ENCODE results near the gene PRDM1. TPM values are rescaled to one million over a fixed set of nuclear protein-coding genes. Genes with fewer than 3 reads are reported as not detected.

The PRDM1 gene
- polyA plus RNA-seq, 1 experiment: 4.6 TPM

DNA sequence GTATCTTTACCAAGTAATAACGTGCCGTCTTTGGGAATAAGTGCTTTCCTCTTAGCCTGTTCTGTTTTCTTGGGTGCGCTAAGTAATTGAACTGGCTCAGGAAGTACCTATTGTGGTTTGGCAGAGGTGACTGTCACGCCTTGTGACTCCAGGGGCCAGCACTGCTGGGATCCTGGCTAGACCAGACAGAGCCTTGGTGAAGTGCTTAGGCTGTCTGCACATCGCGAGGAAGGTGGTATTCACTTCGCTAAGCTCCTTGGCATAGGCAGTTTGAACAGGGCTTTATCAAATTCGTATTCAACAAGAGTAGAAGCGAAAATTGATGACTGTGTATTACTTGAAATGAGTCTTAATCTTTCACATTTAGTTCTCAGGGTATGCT, 17.6 kb downstream of the PRDM1 start:
- no peak for DNase-seq (ENCODE audit: low read depth)
- TF ChIP-seq, protein P1, sequence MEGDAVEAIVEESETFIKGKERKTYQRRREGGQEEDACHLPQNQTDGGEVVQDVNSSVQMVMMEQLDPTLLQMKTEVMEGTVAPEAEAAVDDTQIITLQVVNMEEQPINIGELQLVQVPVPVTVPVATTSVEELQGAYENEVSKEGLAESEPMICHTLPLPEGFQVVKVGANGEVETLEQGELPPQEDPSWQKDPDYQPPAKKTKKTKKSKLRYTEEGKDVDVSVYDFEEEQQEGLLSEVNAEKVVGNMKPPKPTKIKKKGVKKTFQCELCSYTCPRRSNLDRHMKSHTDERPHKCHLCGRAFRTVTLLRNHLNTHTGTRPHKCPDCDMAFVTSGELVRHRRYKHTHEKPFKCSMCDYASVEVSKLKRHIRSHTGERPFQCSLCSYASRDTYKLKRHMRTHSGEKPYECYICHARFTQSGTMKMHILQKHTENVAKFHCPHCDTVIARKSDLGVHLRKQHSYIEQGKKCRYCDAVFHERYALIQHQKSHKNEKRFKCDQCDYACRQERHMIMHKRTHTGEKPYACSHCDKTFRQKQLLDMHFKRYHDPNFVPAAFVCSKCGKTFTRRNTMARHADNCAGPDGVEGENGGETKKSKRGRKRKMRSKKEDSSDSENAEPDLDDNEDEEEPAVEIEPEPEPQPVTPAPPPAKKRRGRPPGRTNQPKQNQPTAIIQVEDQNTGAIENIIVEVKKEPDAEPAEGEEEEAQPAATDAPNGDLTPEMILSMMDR (IDR thresholded peaks at IDR 0.05; ENCODE audit: insufficient read depth, low read depth, low read length): no peak
- no peaks in the 10 kb centered on the region for H3K27me3 ChIP-seq (ENCODE audit: control insufficient read depth, insufficient read depth, low read length)
- CTCF ChIA-PET: no interaction called here
- no peak overlapping the region for H3K4me3 ChIP-seq (ENCODE audit: low read depth, low read length)
- H3K36me3 ChIP-seq (ENCODE audit: control insufficient read depth, insufficient read depth, low read length): peaks cover 32% of the 10 kb centered on the region
- POLR2A ChIA-PET: no interaction called here

DNA sequence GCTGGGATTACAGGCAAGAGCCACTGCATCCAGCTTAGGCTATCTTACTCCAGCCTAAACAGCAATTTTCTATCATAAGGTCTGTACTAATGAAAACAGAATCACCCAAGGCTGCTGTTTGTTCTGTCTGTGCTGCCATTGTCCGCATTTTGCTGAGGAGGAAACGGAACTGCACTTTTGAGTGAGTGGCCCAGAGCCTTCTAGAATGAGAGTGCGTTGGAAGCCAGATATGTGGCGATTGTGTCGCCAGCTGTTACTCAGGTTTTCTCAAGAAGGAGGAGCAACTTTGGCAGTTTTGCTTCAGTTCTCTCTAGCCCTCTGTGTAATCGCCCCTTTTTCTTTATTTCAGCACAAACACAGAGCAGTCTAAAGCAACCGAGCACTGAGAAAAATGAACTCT, 18.3 kb downstream of the PRDM1 start:
- no peak overlapping the region for H3K4me3 ChIP-seq (ENCODE audit: low read depth, low read length)
- POLR2A ChIA-PET: no interaction called here
- DNase-seq (ENCODE audit: low read depth): no peak
- CTCF ChIA-PET: no interaction called here
- H3K36me3 ChIP-seq (ENCODE audit: control insufficient read depth, insufficient read depth, low read length): peaks cover 32% of the 10 kb centered on the region
- TF ChIP-seq, protein P1 (IDR thresholded peaks at IDR 0.05; ENCODE audit: insufficient read depth, low read depth, low read length): no peak
- no peaks in the 10 kb centered on the region for H3K27me3 ChIP-seq (ENCODE audit: control insufficient read depth, insufficient read depth, low read length)

DNA sequence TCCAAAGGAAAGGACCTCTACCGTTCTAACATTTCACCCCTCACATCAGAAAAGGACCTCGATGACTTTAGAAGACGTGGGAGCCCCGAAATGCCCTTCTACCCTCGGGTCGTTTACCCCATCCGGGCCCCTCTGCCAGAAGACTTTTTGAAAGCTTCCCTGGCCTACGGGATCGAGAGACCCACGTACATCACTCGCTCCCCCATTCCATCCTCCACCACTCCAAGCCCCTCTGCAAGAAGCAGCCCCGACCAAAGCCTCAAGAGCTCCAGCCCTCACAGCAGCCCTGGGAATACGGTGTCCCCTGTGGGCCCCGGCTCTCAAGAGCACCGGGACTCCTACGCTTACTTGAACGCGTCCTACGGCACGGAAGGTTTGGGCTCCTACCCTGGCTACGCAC, 18.8 kb downstream of the PRDM1 start:
- TF ChIP-seq, protein P1 (IDR thresholded peaks at IDR 0.05; ENCODE audit: insufficient read depth, low read depth, low read length): no peak
- H3K27me3 ChIP-seq (ENCODE audit: control insufficient read depth, insufficient read depth, low read length): no peaks in the 10 kb centered on the region
- peaks cover 32% of the 10 kb centered on the region for H3K36me3 ChIP-seq (ENCODE audit: control insufficient read depth, insufficient read depth, low read length)
- H3K4me3 ChIP-seq (ENCODE audit: low read depth, low read length): no peak overlapping the region
- ChIA-PET POLR2A (no interaction called here), CTCF (no interaction called here)
- DNase-seq (ENCODE audit: low read depth): no peak

DNA sequence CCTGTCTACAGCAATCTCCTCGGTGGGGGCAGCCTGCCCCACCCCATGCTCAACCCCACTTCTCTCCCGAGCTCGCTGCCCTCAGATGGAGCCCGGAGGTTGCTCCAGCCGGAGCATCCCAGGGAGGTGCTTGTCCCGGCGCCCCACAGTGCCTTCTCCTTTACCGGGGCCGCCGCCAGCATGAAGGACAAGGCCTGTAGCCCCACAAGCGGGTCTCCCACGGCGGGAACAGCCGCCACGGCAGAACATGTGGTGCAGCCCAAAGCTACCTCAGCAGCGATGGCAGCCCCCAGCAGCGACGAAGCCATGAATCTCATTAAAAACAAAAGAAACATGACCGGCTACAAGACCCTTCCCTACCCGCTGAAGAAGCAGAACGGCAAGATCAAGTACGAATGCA, 19.4 kb downstream of the PRDM1 start:
- Histone ChIP-seq H3K4me3 (ENCODE audit: low read depth, low read length) (no peak overlapping the region), H3K36me3 (ENCODE audit: control insufficient read depth, insufficient read depth, low read length) (peaks cover 32% of the 10 kb centered on the region), H3K27me3 (ENCODE audit: control insufficient read depth, insufficient read depth, low read length) (no peaks in the 10 kb centered on the region)
- CTCF ChIA-PET: no interaction called here
- DNase-seq (ENCODE audit: low read depth): no peak
- TF ChIP-seq, protein P1 (IDR thresholded peaks at IDR 0.05; ENCODE audit: insufficient read depth, low read depth, low read length): no peak
- POLR2A ChIA-PET: no interaction called here

DNA sequence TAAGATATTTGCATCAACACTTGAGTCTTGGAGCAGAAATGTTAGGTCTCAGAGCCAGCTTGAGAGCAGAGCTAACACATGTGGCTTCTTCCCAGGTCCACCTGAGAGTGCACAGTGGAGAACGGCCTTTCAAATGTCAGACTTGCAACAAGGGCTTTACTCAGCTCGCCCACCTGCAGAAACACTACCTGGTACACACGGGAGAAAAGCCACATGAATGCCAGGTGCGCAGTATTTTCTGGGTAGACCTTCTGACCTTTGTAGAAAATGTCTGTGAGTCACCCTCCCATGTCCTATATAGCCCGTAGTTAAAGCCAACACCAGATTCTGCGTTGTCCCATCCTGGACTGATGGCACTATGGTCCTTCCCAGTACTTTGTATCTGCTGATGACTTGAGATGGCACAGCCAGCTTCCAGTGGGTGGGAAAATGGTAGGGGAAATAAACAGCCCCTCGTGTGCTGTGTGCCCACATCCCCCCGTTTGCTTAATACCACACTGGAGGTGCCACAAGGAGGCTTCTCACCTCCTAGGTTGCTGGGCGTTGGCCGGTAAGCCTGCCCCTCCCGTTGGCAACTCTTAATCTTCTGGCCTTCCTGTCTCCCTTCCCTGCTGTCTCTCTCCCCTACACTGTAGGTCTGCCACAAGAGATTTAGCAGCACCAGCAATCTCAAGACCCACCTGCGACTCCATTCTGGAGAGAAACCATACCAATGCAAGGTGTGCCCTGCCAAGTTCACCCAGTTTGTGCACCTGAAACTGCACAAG, 20.3 kb downstream of the PRDM1 start:
- no peak for DNase-seq (ENCODE audit: low read depth)
- ChIA-PET CTCF (no interaction called here), POLR2A (no interaction called here)
- Histone ChIP-seq H3K27me3 (ENCODE audit: control insufficient read depth, insufficient read depth, low read length) (no peaks in the 10 kb centered on the region), H3K36me3 (ENCODE audit: control insufficient read depth, insufficient read depth, low read length) (peaks cover 27% of the 10 kb centered on the region), H3K4me3 (ENCODE audit: low read depth, low read length) (no peak overlapping the region)
- TF ChIP-seq, protein P1 (IDR thresholded peaks at IDR 0.05; ENCODE audit: insufficient read depth, low read depth, low read length): no peak

Measured in BJ (cell line).